Stimulated activated CD4-positive, alpha-beta T cell treated with anti-CD3 and anti-CD28 coated beads, Interleukin-4, amount 100 ng/mL, for 1 hour (primary cell): Measurements from ENCODE around the gene MARVELD1.

Experiments used
- DNase-seq: peaks from one replicate; pipeline ENCODE4 v3.0.0-alpha.2; 2020

Gene MARVELD1

GRCh38 chr10:97723001-97723400 lies 9.5 kb downstream of the MARVELD1 start:
- no peak for DNase-seq

- no peak for DNase-seq
Observed at GRCh38 chr10:97724341-97724941, 10.9 kb downstream of the MARVELD1 start.

GRCh38 chr10:97726636-97727178 lies 13.2 kb downstream of the MARVELD1 start:
- no peak for DNase-seq

- no peak for DNase-seq
Observed at GRCh38 chr10:97729014-97729413, 15.5 kb downstream of the MARVELD1 start.

GRCh38 chr10:97731346-97732051 lies 18.0 kb downstream of the MARVELD1 start:
- DNase-seq = peak; percentile 48

GRCh38 chr10:97732052-97732359 lies 18.5 kb downstream of the MARVELD1 start:
- no peak for DNase-seq

- no peak for DNase-seq
Observed at GRCh38 chr10:97733256-97733655, 19.7 kb downstream of the MARVELD1 start.

- DNase-seq = no peak
Observed at GRCh38 chr10:97734021-97734420, 20.5 kb downstream of the MARVELD1 start.

- DNase-seq = no peak
Observed at GRCh38 chr10:97736403-97736901, 22.9 kb downstream of the MARVELD1 start.

- peak; percentile 95 for DNase-seq
Observed at GRCh38 chr10:97736902-97737769, 23.6 kb downstream of the MARVELD1 start, which contains the start of gene ZFYVE27. ZFYVE27 (plus strand) TSS chr10:97737128; CDS start chr10:97738478, 1,350 bp downstream.

- no peak for DNase-seq
Observed at GRCh38 chr10:97737770-97738265, 24.3 kb downstream of the MARVELD1 start.

- no peak for DNase-seq
Observed at GRCh38 chr10:97738616-97739015, 25.1 kb downstream of the MARVELD1 start.

- DNase-seq = no peak
Observed at GRCh38 chr10:97740613-97741012, 27.1 kb downstream of the MARVELD1 start.

GRCh38 chr10:97743169-97743943 lies 29.8 kb downstream of the MARVELD1 start:
- no peak for DNase-seq

GRCh38 chr10:97744405-97745035 lies 31.0 kb downstream of the MARVELD1 start:
- DNase-seq = no peak

GRCh38 chr10:97747573-97747972 lies 34.0 kb downstream of the MARVELD1 start:
- no peak for DNase-seq

GRCh38 chr10:97748116-97748515 lies 34.6 kb downstream of the MARVELD1 start:
- no peak for DNase-seq

- no peak for DNase-seq
Observed at GRCh38 chr10:97752956-97753355, 39.4 kb downstream of the MARVELD1 start.

- no peak for DNase-seq
Observed at GRCh38 chr10:97754726-97755125, 41.2 kb downstream of the MARVELD1 start.

- no peak for DNase-seq
Observed at GRCh38 chr10:97755718-97756117, 42.2 kb downstream of the MARVELD1 start.

GRCh38 chr10:97757471-97757870 lies 43.9 kb downstream of the MARVELD1 start:
- no peak for DNase-seq
